GM21423 (cell line): Measurements from ENCODE around the gene SLC29A4.
"Not testable (repeated sequence)": the region's sequence is repeated elsewhere in the genome, so short reads cannot be mapped to it uniquely, and the experiment has no call there.

Source experiments
- ATAC-seq: cut with Tn5 transposase; IDR thresholded peaks from one replicate; pipeline ENCODE4 v1.9.1; 2021; ENCODE audit warnings: mild to moderate bottlenecking, moderate library complexity; ENCODE audit not compliant: unreplicated experiment

SLC29A4 gene

DNA sequence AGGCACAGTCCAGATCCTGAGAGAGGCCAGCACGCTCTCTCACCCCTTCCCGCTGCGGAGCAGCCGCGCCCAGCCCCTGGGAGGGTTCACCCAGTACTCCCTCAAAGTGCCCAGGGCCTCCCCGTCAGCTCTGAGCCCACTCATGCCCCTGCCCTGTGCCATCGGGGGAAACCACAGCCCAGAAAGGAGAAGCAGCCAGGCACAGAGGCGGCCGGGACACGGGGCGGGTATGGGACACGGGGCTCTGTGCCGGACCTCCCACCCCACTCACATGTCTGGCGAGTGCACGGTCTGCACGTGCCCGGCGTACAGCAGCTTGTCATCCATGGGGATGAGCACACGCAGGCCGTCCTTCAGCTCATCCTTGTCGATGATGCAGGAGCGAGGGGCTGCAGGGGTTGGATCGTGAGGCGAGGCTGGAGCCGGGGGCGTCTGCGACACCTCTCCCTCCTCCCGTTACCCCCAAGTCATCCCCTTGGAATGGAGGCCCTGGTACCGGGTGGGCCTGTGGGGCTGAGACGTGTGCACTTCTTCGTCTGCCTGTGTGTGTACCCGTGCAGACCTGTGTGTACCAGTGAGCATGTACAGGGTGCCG is 38.2 kb downstream of the SLC29A4 start:
- no peak for ATAC-seq

DNA sequence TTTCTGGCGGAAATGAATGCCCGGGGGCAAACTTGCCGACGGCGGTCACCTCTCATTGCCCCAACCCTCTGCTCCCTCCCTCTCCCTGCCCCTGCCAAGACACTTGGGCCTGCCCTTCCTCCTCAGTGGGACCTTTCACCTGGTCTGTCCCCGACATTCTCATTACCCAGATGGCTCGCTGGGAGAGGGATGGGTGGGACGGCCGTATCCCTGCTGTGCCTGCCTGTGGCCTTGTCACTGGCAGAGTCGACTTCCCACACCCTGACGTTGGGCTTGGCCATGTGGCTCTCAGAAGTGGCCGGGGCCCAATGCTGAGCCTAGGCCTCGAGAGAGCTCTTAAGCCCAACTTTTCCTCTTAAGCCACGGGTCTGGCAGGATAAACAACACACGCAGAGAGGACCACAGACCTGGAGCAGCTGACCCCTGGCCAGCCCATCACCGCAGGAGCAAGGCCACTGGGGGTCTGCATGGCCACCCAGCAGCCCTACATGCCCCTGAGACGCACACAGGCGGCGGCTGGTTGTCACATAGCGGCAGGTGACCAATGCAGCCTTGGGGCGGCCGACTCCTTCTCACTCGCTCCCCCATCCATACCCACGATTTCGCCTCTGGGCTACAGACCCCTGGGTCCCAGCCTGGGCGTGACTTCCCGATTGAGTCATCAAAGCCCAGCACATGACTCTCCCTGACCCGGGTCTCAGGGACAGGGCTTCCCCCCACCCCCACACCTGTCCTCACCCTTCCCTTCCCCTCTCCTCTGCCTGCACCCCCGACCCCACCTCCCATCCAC is 40.1 kb downstream of the SLC29A4 start:
- ATAC-seq, result no peak

DNA sequence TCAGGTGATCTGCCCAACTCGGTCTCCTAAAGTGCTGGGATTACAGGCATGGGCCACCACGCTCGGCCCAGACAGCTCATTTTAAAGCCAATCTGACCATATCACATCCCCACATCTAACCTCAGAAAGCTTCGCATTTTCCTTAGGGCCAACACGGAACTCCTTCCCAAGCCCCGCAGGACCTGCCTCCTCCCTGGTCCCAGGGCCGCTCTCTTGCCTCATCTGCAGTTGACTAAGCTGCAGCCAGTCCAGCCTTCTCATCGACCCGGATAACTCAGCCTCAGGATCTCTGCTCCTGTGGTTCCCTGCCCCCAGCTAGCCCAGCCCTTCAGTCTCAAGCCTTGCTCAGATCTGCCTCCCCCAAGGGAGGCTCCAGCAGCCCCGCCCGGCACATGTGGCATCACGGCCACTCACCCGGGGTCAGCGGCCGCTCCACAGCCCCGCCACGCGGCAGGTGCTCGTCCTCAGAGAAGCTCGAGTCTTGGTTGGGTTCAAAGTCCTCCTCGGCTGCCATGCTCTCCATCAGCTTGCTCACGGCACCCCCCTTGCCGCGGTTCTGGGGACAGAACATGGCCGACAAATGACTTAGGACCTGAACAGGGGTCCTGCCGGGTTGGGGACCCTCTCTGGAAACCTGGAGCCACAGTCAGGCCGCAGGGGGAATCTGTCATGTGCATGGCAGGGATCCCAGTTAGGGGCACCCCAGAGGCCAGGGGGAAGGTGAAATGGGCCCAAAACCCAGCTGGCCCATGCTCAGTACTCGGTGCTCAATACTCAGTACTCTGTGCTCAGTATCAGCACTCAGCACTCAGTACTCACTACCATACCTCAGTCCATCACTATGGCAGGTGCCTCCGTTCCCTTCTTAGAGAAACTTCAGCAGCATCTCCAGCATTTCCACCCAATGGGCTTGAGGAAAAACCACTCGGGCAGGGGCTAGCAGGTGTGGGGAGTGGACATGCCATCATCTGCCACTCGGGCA is 41.3 kb downstream of the SLC29A4 start:
- not testable (repeated sequence) for ATAC-seq

DNA sequence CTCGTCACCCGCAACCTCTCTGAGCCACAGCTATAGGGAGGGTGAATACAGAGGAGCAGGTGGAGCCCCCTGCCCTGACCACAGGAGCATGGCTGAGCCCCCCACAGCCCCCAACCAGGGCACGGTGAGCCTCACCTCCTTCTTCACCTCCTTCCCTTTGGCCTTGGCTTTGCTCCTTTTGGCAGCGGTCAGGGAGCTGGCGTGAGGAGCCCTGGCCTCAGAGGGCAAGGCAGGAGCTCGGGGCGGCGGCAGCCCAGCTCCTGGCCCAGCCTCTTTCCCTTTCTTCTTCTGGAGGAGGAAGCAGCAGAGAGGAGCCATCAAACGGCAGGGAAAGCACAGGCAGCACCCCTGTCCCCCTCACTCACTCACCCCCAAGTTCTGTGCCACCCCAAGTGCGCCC is 42.2 kb downstream of the SLC29A4 start:
- ATAC-seq, result no peak

DNA sequence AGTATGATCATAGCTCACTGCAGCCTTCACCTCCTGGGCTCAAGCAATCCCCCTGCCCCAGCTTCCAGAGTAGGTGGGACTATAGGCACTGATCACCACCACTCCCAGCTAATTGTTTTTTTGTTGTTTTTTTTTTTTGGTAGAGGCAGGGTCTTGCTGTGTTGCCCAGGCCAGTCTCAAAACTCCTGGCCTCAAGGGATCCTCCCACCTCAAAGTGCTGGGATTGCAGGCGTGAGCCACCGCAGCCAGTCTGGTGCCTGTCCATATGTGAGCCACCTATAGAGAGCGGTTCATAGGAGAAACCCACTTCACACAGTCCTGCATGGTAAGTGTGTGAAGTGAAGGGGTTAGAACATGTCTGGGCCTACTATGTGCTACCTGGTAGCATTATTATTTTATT is 47.5 kb downstream of the SLC29A4 start:
- ATAC-seq, result no peak

DNA sequence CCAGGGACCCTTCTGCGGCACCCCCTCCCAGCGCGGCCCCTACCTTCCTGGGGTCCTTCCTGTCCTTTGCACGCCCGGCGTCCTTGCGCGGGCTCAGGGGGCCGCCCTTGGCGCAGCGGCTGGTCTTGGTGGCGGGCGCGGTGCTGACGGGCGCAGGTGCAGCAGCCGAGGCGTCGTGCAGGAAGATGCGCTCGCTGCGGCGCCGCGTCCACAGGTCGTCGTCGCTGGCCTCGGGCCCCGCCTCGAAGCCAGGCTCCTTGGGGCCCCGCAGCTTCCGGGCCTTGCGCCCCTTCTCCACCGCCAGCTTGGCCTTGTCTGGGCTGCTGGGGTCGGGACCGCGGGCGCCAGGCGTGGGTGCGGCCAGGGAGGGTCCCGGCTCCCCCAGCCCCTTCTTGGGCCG is 49.8 kb downstream of the SLC29A4 start:
- ATAC-seq, result no peak

DNA sequence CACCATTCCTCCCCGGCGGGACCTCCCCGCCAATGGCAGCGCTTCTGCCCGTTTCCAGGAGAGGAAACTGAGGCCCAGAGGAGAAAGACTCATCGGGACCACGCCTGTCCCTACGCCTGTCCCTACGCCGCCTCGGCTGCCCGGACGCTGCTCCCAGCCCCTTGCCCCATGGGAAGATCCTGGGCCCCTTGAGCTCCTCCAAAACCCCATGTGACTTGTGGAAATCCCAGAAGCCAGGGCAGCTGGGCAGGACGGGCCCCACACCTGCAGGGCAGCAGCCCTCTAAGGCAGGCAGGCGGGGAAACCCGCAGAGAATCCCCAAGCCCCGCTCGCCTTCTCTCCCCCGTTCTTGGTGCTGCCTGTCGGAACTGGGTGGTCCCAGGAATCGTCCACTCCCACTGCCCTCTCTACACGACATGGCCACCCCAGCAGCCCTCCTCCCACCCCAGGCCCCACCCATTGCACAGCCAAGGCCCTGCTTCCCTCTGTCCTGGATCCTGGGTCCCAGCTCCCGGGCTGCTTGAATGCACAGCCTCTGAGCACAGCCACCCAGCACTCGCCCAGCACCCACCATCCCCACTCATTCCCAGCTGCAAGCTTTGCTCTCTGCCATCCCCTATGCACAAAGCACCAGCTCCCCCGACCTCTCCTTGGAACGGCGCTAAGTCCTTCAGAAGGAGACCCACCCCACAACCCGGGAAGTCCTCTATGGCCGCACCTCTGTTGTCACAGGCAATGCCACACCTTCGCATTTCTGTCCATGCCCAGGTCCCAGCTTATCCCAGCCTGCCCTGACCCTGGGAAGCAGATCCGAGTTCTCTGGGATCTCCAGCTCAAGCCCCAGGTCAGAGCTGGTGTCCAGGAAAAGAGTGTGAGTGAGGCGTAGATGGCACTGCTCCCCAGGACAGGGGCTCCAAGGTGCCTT is 50.6 kb downstream of the SLC29A4 start:
- ATAC-seq, result no peak

DNA sequence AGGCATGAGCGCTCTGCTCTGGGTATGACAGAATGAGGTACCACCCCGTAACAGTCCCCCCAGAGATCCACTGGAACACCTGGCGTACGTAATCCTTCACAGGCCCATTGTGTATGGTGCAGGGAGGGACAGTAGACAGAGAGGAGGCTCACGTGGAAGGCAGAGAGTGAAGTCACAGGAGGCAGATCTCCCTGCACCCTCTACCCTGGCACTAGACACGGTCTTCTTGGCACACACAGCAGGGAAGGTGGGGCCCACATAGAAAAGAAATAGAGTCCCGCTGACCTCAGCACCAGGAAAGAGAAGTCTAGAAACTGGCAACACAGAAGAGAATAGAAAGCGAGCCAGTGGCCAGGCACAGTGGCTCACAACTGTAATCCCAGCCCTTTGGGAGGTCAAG is 51.9 kb downstream of the SLC29A4 start:
- no peak for ATAC-seq

DNA sequence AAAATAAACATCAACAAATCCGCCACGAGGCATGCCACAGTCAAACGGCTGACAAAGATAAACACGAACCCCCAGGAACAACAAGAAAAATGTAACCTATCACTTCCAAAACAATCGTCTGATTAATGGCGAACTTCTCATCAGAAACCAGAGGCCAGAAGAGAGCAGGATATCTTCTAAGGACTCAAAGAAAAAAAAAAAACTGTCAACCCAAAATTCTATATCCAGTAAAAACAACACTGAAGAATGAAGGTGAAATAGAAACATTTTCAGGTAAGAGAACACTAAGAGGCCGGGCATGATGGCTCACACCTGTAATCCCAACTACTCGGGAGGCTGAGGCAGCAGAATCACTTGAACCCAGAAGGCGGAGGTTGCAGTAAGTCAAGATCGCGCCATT is 54.3 kb downstream of the SLC29A4 start:
- no peak for ATAC-seq

DNA sequence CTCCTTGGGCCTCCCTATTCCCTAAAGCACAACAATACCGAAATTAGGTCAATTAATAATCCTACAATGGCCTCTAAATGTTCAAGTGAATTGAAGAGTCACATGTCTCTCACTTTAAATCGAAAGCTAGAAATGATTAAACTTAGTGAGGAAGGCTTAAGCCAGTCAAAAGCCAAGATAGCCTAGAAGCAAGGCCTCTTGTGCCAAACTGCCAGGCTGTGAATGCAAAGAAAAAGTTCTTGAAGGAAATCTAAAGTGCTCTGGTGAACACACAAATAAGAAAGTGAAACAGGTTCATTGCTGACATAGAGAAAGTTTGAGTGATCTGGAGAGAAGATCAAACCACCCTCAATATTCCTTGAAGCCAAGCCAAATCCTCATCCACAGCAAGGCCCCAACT is 57.2 kb downstream of the SLC29A4 start:
- ATAC-seq, result no peak

DNA sequence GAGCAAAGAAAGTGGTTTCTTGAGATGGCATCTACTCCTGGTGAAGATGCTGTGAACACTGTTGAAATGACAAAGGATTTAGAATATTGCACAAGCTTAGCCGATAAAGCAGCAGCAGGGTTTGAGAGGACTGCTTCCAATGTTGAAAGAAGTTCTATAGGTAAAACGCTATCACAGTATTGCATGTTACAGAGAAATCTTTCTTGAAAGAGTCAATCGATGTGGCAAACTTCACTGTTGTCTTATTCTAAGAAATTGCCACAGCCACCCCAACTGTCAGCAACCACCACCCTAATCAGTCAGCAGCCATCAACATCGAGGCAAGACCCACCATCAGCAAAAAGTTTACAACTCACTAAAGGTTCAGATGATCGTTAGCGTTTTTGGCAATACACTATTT is 59.9 kb downstream of the SLC29A4 start:
- ATAC-seq, result no peak

DNA sequence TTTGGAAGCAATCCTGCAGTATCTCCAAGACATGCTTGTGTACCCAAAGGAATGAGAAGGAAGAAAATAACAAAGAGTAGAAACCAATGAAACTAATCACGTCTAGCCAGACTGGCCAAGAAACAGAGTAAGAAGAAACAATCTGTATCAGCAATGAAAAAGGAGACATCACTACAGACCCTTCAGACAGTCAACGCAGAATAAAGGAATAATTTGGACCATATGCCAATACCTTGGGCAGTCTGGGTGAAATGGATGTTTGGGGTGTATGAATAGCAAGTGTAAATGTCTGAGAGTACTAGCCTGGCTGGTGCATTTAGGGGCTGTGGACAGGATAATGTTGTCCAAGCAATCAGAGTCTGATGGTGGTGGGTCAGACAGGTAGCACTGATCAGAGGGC is 61.1 kb downstream of the SLC29A4 start:
- ATAC-seq, result no peak

DNA sequence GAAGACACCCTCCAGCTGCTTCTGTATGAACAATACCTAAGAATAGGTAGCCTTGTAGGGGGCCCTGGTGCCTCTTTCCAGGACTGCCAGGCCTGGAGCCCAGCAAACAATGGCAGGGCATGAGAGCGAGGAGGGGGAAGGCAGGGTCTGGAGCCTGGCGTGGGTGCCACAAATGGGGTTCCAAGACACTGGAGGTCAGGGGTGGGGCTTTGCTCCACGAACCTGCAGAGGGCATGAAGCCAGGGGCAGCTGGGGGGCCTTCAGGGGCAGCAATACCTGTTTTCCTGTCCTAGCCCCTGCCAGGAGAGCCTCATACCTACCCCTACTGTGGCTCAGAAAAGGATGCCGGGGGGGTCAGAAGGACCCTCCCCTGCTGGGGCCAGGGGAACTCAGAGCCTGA is 61.6 kb downstream of the SLC29A4 start:
- ATAC-seq, result no peak

DNA sequence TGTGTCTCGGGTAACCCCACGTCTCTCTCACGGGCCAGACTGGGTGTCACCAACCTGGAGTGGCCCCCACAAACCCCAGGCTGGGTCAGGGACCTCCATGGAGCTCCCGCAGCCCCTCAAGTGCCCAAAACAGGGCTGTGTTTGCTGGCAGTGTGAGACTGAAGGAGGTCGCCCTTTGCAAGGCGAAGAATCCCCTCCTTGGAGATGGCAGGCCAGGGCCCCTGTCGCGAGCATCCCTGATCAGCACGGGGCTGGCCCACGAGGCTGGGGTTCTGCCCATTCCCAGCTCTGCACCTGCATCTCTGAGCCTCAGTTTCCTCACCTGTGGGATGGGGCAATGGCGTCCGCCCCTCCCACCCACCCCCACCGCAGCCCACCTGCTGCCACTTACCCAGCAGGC is 62.4 kb downstream of the SLC29A4 start:
- ATAC-seq, result no peak

DNA sequence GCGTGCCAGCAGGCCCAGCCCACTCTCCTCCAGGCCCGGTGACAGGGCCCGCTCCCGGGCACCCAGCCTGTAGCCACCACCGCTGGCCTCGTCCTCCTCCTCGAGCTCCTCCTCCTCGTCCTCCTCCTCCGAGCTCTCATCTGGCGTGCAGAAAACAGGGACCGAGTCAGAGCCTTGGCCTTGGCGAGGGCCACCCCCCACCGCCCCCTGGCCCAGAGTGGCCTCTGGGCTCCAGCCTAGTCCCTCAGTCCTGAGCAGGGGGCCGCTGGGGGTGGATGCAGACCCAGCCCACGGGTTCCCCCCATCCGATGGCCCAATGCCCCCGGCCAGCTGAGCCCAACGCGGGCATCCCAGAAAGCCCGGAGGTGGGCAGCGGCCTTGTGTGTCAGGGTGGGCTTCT is 62.9 kb downstream of the SLC29A4 start:
- ATAC-seq, result no peak

DNA sequence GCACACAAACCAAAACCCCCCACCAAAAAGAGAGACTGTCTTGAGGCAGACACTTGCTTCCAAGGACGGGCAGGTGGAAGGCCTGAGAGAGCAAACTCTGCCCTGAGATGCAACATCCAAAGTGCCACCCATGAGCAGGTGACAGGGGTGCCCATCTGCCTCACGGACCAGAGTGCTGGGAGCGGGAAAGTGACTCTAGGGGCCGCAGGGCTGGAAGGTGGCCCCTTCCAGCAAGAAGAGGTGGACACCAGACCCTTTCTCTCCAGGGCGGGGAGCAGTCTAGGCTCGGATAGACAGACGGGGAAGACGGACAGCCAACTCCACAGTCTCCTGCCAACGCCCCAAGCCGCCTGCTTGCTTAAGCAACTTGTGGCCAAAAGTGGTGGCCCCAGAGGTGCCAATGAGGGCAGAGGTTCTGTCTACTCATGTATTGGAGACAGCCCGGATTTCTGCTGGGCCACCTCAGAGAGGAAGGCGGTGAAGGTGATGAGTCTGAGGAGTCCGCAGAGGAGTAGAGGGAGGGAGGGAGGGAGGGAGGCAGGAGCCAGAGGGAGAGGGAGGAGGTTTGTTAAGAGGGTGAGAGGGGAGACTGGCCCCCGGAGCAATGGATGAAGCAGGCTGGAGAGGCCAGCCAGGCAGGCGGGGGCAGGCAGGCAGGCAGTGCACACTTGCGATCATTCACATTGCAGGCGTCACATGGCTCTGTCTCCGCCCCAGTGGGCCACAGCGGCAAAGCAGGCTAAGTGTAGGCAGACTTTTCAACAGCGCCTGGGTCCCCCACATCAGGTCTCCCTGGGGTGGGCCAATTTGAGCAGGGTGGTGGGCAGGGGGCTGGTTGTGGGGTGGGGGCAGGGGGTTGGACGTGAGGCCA is 65.6 kb downstream of the SLC29A4 start:
- no peak for ATAC-seq

DNA sequence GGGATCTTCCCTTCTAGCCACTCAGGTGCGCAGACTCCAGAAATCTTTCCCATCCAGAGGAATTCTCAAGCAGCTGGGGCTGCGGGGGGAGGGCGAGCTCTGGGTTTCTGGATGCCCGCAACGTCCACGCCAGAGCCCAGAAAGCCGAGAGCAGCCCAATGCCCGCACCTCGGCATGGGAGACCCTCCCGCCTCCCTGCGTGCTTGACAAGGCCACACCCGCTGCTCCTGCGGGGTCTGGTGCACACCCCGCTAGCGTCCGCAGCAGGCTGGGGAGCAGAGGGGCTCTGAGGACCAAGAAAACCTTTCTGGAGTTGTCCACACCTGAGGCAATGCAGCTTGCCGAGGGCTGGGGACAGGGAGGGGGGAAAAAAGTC is 66.2 kb downstream of the SLC29A4 start:
- no peak for ATAC-seq

DNA sequence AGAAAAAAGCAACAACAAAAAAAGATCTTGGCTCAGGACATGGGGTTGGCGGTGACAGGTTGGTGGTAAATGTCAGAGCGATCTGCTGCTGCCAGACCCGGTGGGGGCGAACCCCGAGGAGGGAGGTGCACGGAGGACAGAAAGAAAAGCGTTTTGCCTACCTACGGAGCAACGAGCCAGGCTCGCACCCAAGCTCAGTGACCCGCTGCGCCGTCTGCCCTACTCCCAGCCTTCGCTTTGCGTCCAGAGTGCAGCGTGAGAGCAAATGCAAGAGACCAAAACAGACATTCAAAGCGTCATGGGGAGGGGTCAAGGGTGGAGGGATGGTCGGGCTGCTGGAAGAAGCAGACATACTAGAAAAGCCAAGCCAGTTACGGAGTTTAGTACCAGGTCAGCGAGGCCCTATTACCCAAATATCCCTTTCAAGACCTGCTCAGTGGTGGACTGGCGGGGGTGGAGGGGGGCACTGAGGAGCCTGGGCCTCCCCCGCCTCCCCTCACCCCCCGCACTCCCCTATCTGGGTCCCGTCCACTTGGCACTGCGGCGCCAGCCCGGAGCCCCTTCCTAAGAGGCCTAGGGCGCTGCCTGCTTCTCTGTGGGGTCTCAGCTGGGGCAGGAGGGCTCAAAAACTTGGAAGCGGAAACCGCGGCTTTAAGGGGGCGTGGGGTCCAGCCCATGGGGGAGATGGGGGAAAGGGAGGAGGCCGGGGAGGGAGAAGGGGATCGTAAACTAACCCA is 66.9 kb downstream of the SLC29A4 start:
- ATAC-seq, result no peak

DNA sequence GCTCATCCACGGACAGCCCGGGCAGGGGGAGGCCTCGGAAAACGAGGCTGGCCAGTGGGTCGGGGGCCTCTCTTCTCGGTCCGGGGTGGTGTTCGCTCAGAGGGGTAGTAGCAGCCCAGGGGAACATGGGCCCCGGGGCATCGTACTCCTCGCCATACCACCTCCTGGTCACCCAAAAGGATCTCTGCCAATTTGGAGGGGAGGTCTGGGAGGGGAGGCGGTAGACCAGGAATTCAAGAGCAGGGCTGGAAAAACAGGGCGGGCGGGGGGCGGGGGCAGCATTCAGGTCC is 67.4 kb downstream of the SLC29A4 start:
- ATAC-seq, result no peak
